Measurements from ENCODE around the gene CUZD1.
A peak's percentile ranks its signal among the peaks of the same experiment; 100 is the strongest.
"Not testable (repeated sequence)": the region's sequence is repeated elsewhere in the genome, so short reads cannot be mapped to it uniquely, and the experiment has no call there.

The CUZD1 gene

DNA sequence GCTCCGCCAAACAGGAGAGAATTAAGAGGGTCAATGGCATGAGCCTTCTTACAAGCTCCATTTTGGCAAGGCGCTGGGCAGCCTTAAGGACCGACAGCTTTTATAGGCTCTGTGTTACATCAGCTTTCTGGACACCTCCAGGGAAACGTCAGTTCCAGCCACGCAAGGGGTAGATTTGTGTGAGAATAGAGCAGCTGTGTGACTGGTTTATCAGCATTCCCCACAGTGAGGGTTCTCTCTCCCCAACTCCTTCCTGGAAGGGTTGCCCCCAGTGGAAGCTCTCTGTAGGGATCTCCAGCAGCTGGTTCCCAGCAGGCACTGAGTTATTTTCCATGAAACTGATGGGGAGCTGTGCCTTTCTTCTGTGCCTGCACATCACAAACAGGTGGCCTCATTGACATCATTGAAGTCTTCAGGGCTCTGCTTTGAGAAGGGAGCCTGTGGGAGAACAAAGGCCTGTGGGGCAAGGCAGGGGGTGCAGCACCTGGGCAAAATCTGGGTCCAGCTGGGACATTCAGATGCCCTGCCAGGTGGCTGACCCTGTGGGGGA lies at the start of gene CUZD1:
TSS of gene CUZD1 (minus strand) at position 75 of the 550 bp plus-strand sequence. CDS start at position 61, 14 bp downstream.
- no peak for DNase-seq

DNA sequence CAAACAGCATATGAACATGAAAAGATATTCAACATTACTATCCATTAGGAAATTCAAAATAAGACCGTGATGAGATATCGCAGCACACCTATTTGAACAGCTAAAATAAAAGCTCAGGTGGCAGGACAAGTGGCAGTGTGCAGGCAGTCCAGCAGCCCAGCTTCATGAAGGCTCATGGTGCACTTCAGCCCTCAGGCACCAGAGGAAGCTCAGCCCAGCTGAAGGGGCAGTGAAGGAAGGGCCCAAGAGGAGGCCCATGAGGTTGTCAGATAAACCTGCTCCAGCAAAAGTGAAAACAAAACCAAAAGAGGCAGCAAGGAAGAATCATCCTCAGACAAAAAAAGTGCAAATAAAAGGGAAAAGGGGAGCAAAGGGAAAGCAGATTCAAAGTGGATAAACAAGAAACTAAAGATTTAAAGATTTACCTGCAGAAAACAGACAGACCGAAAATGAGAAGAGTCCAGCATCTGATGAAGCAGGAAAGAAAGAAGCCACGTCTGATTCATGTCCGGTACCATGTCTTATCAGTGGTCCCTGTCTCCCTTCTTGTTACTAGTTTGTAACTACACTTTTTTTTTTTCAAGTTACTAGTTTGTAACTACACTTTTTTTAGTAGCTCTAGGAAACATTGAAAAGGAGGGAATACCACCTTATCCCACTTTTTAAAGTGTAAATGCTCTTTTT lies 48.7 kb upstream of the CUZD1 start:
- no peak for DNase-seq

DNA sequence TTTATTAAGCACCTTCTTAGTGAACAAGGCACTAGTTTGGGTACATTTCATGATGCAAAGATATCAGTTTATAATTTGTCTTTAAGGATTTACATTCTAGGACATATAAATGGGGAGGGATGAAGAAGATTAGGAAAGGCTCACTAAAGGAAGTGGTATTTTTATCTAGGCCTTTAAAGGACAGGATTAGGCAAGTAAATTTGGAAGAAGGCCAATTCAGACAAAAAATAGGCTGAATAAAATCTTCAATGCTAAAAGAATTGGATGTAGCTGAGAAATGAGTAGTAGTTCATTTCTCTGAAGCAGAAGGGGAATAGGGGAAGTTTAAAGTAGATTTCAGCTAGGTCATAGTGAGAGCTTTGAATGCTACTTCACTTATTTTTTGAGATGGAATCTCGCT lies 38.5 kb upstream of the CUZD1 start:
- DNase-seq, result peak; percentile 21

- DNase-seq, result no peak
Observed at GRCh38 chr10:122882766-122883165, 37.1 kb upstream of the CUZD1 start.

DNA sequence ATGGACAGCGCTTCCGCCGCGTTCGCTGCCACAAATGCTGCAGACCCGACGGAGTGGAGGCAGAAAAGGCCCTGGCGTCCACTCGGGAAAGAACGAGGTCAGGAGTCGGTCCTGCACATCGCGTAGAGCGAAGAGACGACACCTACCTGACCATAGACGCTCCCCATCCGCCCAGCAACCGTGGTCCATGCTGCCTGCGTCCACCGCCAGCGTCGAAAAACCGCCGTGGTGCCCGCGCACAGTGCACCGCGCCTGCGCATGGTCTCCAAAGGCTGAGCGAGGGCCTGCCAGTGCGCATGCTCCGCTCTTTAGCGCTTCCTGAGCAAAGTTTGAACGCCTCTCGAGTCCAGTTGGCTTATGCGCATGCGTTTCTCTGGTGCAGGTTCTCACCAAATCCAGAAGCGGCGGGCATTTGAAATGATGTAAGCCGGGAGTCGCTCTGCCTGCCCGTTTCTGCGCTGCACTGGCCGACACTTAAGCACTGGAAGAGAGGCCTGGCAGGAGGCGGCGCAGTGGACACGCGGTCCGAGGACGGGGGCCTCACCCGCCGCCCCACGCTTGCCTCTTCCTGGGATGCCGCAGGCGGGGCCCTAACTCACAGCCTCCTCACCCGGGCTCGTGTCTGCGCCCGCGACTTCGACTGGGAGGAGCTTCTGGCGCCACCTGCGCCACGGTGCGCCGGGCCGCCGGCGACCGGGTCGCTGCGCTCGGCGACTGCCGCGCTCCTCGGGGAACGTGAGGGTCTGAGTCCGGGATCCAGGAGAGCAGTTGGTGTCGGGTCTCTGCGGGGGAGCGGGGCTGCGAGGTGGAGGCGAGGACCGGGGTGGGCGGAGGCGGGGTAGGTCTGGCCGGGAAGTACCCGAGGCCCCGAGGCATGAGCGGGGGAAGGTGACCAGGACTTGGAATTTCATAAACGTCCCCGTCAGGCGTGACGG lies 33.9 kb upstream of the CUZD1 start, which contains the start of gene FAM24B:
TSS of gene FAM24B (minus strand) at position 243 of the 935 bp plus-strand sequence. CDS start 29,066 bp downstream, outside the sequence.
- peak; percentile 94 for DNase-seq

GRCh38 chr10:122878799-122879338 lies 33.2 kb upstream of the CUZD1 start:
- no peak for DNase-seq

GRCh38 chr10:122877264-122877663 lies 31.6 kb upstream of the CUZD1 start:
- DNase-seq, result no peak

DNA sequence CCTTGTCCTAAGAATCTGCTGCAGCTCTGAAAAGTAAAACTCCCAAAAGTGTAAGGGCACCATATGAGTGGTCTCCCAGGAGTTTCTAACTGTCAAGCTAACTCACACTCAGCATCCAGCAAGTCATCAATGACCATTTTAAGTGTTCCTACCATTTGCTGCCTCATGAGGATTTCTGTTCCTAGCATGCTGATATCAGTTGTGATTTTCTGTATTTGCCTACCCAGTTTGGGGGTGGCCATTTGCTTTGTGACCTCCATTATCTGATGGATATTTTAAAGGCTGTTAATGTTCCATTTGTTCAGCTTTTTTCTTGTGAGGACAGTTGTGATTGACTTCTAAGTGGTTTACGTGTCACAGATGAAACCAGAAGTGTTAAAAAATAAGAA lies 30.8 kb upstream of the CUZD1 start:
- no peak for DNase-seq

GRCh38 chr10:122875843-122876466 lies 30.3 kb upstream of the CUZD1 start:
- no peak for DNase-seq

- not testable (repeated sequence) for DNase-seq
Observed at GRCh38 chr10:122871947-122872346, 26.3 kb upstream of the CUZD1 start.

GRCh38 chr10:122868768-122869167 lies 23.1 kb upstream of the CUZD1 start:
- DNase-seq, result not testable (repeated sequence)

- not testable (repeated sequence) for DNase-seq
Observed at GRCh38 chr10:122866757-122867482, 21.3 kb upstream of the CUZD1 start.

GRCh38 chr10:122864901-122865300 lies 19.2 kb upstream of the CUZD1 start:
- DNase-seq, result no peak

GRCh38 chr10:122864194-122864592 lies 18.5 kb upstream of the CUZD1 start:
- DNase-seq, result no peak

GRCh38 chr10:122863216-122864193 lies 17.8 kb upstream of the CUZD1 start:
- DNase-seq, result no peak

DNA sequence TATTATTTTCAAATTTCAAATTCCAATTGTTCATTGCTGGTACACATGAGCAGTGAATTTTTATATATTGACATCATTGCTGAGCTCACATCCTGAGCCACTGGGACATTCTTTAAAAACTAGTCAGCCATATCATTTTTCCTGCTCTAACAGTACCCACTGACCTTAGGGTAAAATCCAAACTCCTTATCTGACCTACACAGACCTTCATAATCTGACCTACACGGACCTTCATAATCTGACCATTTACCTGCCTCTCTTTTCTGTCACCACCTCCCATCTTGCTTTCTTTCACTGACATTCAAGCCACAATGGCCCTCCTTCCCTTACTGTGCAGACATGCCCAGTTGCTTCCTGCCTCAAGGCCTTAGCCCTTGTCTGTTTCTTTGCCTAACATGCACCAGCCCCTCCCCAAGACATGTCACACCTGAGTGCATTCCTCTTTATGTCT lies 16.1 kb upstream of the CUZD1 start:
- no peak for DNase-seq

GRCh38 chr10:122859527-122859926 lies 13.9 kb upstream of the CUZD1 start:
- no peak for DNase-seq

DNA sequence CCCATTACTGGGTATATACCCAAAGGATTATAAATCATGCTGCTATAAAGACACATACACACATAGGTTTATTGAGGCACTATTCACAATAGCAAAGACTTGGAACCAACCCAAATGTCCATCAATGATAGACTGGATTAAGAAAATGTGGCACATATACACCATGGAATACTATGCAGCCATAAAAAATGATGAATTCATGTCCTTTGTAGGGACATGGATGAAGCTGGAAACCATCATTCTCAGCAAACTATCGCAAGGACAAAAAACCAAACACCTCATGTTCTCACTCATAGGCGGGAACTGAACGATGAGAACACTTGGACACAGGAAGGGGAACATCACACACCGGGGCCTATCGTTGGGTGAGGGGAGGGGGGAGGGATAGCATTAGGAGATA lies 12.4 kb upstream of the CUZD1 start:
- not testable (repeated sequence) for DNase-seq

- DNase-seq, result no peak
Observed at GRCh38 chr10:122856902-122857301, 11.2 kb upstream of the CUZD1 start.

GRCh38 chr10:122855745-122856144 lies 10.1 kb upstream of the CUZD1 start:
- DNase-seq, result no peak

DNA sequence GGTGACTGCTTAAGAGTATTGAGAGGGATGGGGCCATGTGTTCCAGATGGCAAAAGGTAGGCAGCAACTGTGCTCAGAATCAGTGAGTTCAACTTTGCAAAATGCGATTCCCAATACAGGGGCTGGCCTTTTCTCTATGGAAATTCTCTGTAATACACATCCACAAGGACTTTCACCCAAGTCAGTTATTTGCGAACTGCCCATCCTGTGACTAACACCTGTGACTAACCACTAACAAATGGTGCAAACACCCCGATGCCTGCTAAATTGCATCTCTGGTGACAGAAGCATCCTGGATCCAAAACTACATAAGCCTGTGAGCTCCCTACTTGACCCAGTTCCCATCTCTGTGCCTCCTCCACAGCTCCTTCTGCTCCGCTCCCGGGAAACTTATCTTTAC lies 9.0 kb upstream of the CUZD1 start:
- DNase-seq, result no peak

Data from GF-D8 (cell line).